Measurements from ENCODE around the gene IL5RA. TPM values are rescaled to one million over a fixed set of nuclear protein-coding genes. Genes with fewer than 3 reads are reported as not detected.

Gene IL5RA, protein sequence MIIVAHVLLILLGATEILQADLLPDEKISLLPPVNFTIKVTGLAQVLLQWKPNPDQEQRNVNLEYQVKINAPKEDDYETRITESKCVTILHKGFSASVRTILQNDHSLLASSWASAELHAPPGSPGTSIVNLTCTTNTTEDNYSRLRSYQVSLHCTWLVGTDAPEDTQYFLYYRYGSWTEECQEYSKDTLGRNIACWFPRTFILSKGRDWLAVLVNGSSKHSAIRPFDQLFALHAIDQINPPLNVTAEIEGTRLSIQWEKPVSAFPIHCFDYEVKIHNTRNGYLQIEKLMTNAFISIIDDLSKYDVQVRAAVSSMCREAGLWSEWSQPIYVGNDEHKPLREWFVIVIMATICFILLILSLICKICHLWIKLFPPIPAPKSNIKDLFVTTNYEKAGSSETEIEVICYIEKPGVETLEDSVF
- not detected in 2 replicates for total RNA-seq

DNA sequence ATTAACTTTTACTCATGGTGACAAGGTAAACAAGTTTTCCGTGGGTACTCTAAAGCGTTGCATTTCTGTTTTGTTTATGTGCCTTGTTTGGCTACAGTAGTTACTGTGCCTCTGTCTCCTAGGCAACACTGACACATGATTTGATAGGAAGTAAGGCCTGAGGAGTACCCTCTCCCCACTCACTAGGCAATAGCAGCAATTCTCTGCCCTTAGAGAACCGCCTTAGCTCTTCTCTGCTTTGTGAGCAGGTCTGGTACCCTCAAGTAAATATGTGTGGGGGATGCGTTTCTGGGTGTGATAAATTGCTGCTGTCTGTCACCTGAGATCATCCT lies at the start of gene IL5RA:
Gene IL5RA, minus strand, starts transcription at position 76 of the 332 bp plus-strand sequence. CDS start 5,390 bp downstream, outside the sequence.

GRCh38 chr3:3126477-3127431 lies 16.6 kb upstream of the IL5RA start, which contains the start of gene TRNT1:
Gene TRNT1, plus strand, starts transcription at chr3:3126940. Its CDS starts 2,101 bp downstream, at chr3:3129041.

Other genes starting within 250 kb of the IL5RA start
- gene TRNT1, start 16.6 kb upstream of the IL5RA start, total RNA-seq: 19.8 and 20.0 TPM in 2 replicates
- 40.5 and 52.2 TPM in 2 replicates for gene CRBN, start 69.3 kb upstream of the IL5RA start, total RNA-seq

Measured in smooth muscle cell of the pulmonary artery (primary cell).